GM11168 (cell line): ENCODE data around the gene ALOX12B.
"Not testable (repeated sequence)": the region's sequence is repeated elsewhere in the genome, so short reads cannot be mapped to it uniquely, and the experiment has no call there.

ENCODE experiments used
- in situ Hi-C: fragments of 300-500 bp; cut with MboI; formaldehyde crosslinking; loops from one replicate; pipeline ENCODE4 v1.12.0; 2022; ENCODE audit warnings: low sequenced_read_pairs; ENCODE audit not compliant: unreplicated experiment

Gene ALOX12B

DNA sequence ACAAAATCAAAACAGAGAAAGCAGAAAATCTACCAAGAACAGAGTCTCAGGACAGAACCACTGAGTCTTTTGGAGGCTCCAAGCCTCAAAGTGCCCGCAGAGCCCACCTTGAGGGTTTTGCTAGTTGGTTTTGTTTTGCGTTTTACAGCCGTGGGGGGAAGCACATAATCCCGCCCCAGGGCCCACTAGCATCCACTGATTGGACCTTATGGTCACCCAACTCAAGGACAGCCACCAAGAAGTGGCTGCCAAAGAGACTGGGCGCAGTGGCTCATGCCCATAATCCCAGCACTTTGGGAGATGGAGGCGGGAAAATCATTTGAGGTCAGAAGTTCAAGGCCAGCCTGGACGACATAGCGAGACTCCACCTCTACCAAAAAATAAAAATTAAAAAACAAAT lies 38.8 kb downstream of the ALOX12B start:
- in situ Hi-C loops = loop anchor here (10.0 kb wide), 1 partner anchor 134 kb away; the partner anchor contains the start of gene RNF227

- in situ Hi-C loops = loop anchor here (10.0 kb wide), 1 partner anchor 133 kb away; the partner anchor contains the start of gene RNF227
Observed at GRCh38 chr17:8048236-8048635, 39.3 kb downstream of the ALOX12B start.

DNA sequence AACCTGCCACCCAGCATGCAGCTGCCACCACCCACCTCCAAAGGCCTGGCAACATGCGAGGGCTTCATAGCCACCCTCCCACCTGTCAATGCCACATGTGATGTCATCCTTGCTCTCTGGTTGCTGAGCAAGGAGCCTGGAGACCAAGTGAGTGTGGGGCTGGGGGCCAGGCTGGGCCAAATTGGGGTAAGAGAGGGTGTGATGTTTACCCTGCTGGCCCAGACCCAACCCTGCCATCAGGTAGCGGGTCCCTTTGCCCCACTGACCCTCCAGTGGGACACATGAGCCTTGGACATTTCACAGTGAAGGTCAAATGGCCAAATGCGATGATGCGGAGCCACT lies 39.8 kb downstream of the ALOX12B start:
- in situ Hi-C loops = loop anchor here (10.0 kb wide), 1 partner anchor 133 kb away; the partner anchor contains the start of gene RNF227

- in situ Hi-C loops = loop anchor here (10.0 kb wide), 1 partner anchor 132 kb away; the partner anchor contains the start of gene RNF227
Observed at GRCh38 chr17:8046929-8047768, 40.4 kb downstream of the ALOX12B start.

DNA sequence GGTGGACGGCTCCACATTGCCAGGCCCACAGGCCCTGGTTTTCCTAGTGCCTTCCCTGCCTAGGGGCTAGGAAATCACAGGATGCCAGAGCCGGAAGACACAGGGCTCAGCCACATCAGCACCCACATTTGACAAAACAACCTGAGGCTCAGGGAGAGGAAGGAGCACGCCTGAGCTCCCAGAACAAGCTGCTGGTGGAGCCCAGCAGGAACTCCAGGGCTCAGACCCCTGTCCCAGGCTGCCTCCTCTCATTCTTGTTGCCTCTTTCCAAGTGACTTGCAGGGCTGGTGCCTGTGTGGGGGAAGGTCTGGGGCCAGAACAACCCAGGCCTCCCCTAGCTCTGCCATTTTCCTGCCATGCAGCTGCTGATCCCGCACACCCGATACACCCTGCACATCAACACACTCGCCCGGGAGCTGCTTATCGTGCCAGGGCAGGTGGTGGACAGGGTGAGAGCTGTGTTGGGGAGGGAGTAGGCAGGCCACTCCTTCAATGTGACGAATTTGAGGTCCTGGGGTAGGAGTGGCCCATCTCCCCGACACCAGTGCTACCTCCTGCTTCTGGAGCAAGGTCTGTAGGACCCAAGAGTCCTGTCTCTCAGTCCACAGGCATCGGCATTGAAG lies 41.1 kb downstream of the ALOX12B start:
- in situ Hi-C loops = loop anchor here (10.0 kb wide), 1 partner anchor 132 kb away; the partner anchor contains the start of gene RNF227

DNA sequence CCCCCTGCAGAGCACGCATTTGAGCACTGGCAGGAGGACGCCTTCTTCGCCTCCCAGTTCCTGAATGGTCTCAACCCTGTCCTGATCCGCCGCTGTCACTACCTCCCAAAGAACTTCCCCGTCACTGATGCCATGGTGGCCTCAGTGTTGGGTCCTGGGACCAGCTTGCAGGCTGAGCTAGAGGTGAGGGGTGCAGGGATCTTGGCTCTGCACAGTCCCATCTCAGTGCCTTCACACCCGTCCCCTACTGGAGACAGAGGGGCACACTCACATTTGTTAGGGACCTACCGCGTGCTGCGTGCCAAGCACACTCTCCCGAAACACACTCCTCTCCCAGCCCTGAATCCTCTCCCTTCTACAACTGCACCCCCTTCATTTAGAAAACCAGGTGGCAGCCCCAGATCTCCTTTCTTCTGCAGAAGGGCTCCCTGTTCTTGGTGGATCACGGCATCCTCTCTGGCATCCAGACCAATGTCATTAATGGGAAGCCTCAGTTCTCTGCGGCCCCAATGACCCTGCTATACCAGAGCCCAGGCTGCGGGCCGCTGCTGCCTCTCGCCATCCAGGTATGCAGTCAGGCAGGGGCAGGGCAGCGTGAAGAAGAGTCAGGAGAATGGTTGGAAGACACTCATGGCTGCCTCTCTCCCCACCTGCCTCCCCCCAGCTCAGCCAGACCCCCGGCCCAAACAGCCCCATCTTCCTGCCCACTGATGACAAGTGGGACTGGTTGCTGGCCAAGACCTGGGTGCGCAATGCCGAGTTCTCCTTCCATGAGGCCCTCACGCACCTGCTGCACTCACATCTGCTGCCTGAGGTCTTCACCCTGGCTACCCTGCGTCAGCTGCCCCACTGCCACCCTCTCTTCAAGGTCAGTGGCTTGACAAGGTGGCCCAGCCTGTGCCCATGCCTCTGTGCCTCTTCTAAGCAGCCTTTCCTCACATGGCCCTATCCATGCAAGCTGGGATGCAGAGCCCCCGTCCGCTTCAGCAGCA lies 42.4 kb downstream of the ALOX12B start:
- in situ Hi-C loops = loop anchor here (10.0 kb wide), 1 partner anchor 130 kb away; the partner anchor contains the start of gene RNF227

DNA sequence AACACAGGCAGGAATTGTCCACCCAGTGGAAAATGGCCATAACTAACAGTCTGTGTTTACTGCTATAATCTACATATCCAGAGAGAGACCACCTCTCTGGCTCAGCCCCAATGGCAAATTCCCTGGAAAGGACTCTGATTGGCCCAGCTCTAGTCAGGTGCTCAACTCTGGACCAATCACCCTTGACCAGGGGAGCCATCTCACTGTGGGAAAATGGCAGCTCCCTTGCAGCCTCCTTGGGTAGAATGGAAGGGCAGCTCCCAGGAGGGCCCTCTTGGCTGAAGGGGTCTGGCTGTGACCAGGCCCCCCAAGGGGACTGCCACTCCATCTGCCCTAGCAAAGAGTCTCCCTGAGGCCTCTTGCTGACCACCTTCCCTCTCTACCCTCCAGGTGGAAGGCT lies 45.5 kb downstream of the ALOX12B start:
- in situ Hi-C loops = loop anchor here (10.0 kb wide), 1 partner anchor 127 kb away; the partner anchor contains the start of gene RNF227

DNA sequence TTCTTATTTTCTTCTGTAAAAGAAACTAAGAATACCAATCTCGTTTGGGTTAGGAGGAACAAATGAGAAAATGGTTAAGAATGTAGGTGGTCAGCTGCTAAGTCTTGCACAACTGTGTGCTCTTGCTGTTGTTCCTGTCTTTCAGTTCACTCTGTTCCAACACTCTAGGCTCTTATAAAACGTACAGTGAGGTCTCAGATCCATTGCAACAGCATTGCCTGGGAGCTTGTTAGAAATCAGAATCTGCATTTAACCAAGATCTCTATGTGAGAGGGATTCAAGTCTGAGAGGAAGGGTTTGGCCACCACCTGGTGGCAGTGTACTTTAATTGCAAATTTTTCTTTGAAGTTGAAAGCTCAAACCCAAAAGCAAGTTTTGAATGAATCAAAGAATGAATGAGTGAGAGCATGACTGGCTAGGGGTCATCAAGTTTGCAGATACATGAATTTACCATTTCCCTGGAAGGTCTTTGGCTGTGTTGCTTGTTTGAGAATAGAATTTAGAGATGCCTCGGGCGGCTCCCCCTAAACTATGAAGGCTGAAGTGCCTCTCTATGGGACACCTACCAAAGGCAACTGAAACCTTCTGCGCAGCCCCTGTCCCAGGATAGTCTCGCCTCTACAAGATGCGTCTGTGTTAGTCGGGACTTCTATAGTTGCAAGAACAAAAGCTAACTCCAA lies 46.1 kb downstream of the ALOX12B start:
- in situ Hi-C loops = loop anchor here (10.0 kb wide), 1 partner anchor 127 kb away; the partner anchor contains the start of gene RNF227

GRCh38 chr17:8039611-8040168 lies 47.8 kb downstream of the ALOX12B start:
- in situ Hi-C loops = loop anchor here (10.0 kb wide), 1 partner anchor 125 kb away; the partner anchor contains the start of gene RNF227

GRCh38 chr17:8038954-8039610 lies 48.4 kb downstream of the ALOX12B start, which contains the start of gene ALOX15B:
ALOX15B (plus strand) TSS chr17:8039059; CDS start chr17:8039156, 97 bp downstream.
- in situ Hi-C loops = no loop called here

DNA sequence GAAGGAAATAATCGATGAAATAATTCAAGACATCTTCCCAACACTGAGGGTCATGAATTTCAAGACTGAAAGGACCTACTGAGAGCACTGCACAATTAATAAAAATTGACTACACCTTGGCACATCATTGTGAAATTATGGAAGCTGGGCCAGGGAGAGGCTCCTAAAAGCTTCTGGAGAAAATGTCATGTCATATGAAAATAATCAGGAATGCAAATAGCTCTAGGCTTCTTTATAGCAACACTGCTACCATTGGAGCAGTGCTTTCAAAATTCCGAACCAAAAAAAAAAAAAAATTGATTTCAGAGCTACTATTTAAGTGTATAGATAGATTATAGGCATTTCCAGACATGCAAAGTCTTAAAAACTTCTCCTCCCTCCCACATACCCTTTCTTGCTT lies 55.1 kb downstream of the ALOX12B start:
- in situ Hi-C loops = no loop called here

- in situ Hi-C loops = no loop called here
Observed at GRCh38 chr17:8031950-8032349, 55.6 kb downstream of the ALOX12B start.

- in situ Hi-C loops = no loop called here
Observed at GRCh38 chr17:8031261-8031661, 56.3 kb downstream of the ALOX12B start.

DNA sequence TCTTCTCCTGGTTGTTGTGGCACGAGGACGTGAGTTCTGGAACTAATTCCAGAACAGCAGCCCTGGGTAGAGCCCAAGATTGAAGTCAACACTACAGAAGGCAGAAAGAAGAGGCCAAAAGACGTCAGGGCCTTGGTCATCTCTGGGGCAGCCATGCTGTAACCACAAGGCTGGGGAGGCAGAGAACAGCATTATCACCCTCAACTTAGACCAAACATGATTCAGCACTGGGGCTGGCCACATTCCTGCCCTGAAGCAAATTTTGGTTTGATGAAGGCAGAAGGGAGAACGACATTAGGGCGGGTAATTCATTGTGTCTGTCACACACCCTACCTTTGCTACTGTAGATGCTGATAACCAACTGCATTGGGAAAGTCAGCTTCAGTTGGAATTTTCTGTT lies 58.4 kb downstream of the ALOX12B start:
- in situ Hi-C loops = no loop called here

DNA sequence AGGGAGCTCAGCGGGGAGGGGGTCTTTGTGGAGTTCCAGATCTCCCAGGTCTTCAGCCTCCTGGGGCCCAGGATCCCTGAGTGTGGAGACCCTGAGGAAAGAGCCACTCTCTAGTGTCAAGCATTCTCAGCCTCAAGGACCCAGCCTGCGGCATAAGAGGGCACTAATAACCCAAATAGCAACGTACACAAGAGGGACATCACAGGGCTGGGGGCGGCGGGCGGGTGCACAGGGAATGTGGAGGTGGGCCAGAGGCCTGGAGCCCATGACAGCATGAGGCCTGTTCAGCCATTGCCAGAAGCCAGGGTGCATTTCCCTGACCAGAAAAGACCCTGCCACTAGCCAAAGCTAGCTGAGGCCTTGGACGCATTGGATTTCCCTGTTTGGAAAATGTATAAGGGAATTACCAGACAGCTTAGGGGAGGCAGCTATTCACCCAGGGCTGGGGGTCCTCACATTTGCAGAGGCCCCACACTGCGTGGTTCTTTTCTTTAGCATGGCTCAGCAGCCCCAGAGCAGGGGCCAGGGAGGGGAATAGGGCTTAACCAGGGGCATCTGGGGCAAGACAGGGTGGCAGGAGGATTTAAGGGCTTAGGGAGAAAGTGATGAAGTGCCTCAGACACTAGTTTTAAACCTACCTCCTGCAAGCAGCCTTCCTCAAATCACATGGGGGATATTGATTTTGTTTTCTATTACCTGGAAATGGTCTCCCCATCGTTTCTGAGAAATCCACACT lies 62.2 kb downstream of the ALOX12B start:
- in situ Hi-C loops = no loop called here

GRCh38 chr17:8024161-8024560 lies 63.4 kb downstream of the ALOX12B start:
- in situ Hi-C loops = not testable (repeated sequence)
